B cell (primary cell): Measurements from ENCODE around the gene CAMK1D. TPM values are rescaled to one million over a fixed set of nuclear protein-coding genes. Genes with fewer than 3 reads are reported as not detected.

ENCODE experiments used
- ATAC-seq: fragments of 200-7000 bp; cut with Tn5 transposase; one replicate; pipeline ENCODE4 v1.10.0; 2021; ENCODE audit warnings: low read depth, mild to moderate bottlenecking, moderate number of reproducible peaks, moderate library complexity
- CTCF ChIA-PET: fragments of 350-600 bp; sonication (Branson Sonifier 250); formaldehyde crosslinking; loops from one replicate; lab custom pipeline; 2021; ENCODE audit warnings: antibody characterized with exemption, inconsistent platforms; lab: Charles Lee
- POLR2A ChIA-PET: fragments of 350-600 bp; sonication (Branson Sonifier 250); formaldehyde crosslinking; loops from one replicate; lab custom pipeline; 2021; ENCODE audit warnings: antibody characterized with exemption; lab: Charles Lee
- DNase-seq: peaks from one replicate; pipeline ENCODE4 v3.0.0; 2013
- H2AFZ ChIP-seq: 2 replicates; pipeline ENCODE4 v1.6.1; 2012; ENCODE audit warnings: mild to moderate bottlenecking, low read depth, low read length; ENCODE audit not compliant: insufficient read depth, poor library complexity, severe bottlenecking
- H3K27ac ChIP-seq, 2 donors: 1 replicate in 1 of 2; 2 replicates in 1 of 2; pipeline ENCODE4 v1.5.1; 2012 to 2013; ENCODE audit warnings: low read length in 2 of 2, mild to moderate bottlenecking in 2 of 2, moderate library complexity in 1 of 2
- H3K27me3 ChIP-seq, 4 experiments: fragments of 200-600 bp in 1 of 4; sonication (generic) in 1 of 4; replicated peaks in 1 of 4; 1 replicate in 2 of 4; 2 replicates in 2 of 4; pipeline versions ENCODE4 v1.6.1 to v1.7.0; 2013 to 2016; ENCODE audit warnings: low read length in 3 of 4, mild to moderate bottlenecking in 2 of 4, mixed read lengths in 1 of 4, moderate library complexity in 1 of 4; ENCODE audit not compliant: insufficient read depth in 4 of 4, control insufficient read depth in 3 of 4; ENCODE audit errors: control extremely low read depth in 1 of 4
- H3K36me3 ChIP-seq, 2 experiments: replicated peaks in 1 of 2; 1 replicate in 1 of 2; 2 replicates in 1 of 2; pipeline versions ENCODE4 v1.6.1 to v1.7.1; 2013; ENCODE audit warnings: low read length in 1 of 2; ENCODE audit not compliant: insufficient read depth in 2 of 2, control insufficient read depth in 1 of 2; ENCODE audit errors: control extremely low read depth in 1 of 2, extremely low read depth in 1 of 2
- H3K4me1 ChIP-seq, 2 donors: fragments of 200-600 bp in 1 of 2; sonication (generic) in 1 of 2; 1 replicate in 1 of 2; 2 replicates in 1 of 2; pipeline versions ENCODE4 v1.5.1 to v1.6.1; 2013 to 2017; ENCODE audit warnings: low read length in 2 of 2; ENCODE audit not compliant: control insufficient read depth in 2 of 2, insufficient read depth in 2 of 2
- H3K4me2 ChIP-seq: replicated peaks from 2 replicates; pipeline ENCODE3; 2012; ENCODE audit warnings: mild to moderate bottlenecking, low read depth, low read length; ENCODE audit not compliant: poor library complexity, severe bottlenecking
- H3K4me3 ChIP-seq, 5 experiments: fragments of 200-600 bp in 1 of 5; sonication (generic) in 1 of 5; 1 replicate in 3 of 5; 2 replicates in 2 of 5; pipeline versions ENCODE4 v1.5.1 to v1.7.0; 2011 to 2016; ENCODE audit warnings: low read length in 4 of 5, mild to moderate bottlenecking in 4 of 5, low read depth in 2 of 5, control low read depth in 1 of 5, moderate library complexity in 1 of 5; ENCODE audit not compliant: insufficient read depth in 1 of 5; ENCODE audit errors: control extremely low read depth in 1 of 5, extremely low read depth in 1 of 5
- H3K79me2 ChIP-seq: fragments of 200-600 bp; sonication (generic); one replicate; pipeline ENCODE4 v1.6.0; 2016; ENCODE audit warnings: low read length; ENCODE audit not compliant: control insufficient read depth, insufficient read depth
- H3K9ac ChIP-seq: fragments of 200-600 bp; sonication (generic); 2 replicates; pipeline ENCODE4 v1.6.1; 2017; ENCODE audit warnings: mild to moderate bottlenecking, low read length, moderate library complexity
- H3K9me3 ChIP-seq, 3 donors: one replicate each; pipeline versions ENCODE4 v1.6.1 to v1.7.1; 2013; ENCODE audit warnings: low read length in 2 of 3; ENCODE audit not compliant: control insufficient read depth in 2 of 3, insufficient read depth in 1 of 3; ENCODE audit errors: control extremely low read depth in 1 of 3
- H4K20me1 ChIP-seq: 2 replicates; pipeline ENCODE4 v1.6.0; 2012; ENCODE audit warnings: mild to moderate bottlenecking, low read length; ENCODE audit not compliant: insufficient read depth, control insufficient read depth, poor library complexity, severe bottlenecking
- H3K27ac Mint-ChIP-seq: one replicate; pipeline ENCODE4 v1.8.0; 2021; ENCODE audit warnings: mixed read lengths
- H3K27me3 Mint-ChIP-seq: one replicate; pipeline ENCODE4 v1.8.0; 2021; ENCODE audit warnings: mixed read lengths
- H3K4me1 Mint-ChIP-seq: one replicate; pipeline ENCODE4 v1.8.0; 2021; ENCODE audit warnings: mixed read lengths
- H3K4me3 Mint-ChIP-seq: one replicate; pipeline ENCODE4 v1.8.0; 2021; ENCODE audit warnings: mixed read lengths
- H3K9me3 Mint-ChIP-seq: one replicate; pipeline ENCODE4 v1.8.0; 2022; ENCODE audit warnings: mixed read lengths; ENCODE audit not compliant: insufficient read depth
- CTCF ChIP-seq: fragments of 200-600 bp; IDR thresholded peaks from one replicate; pipeline ENCODE4 v1.8.0; 2022; ENCODE audit warnings: antibody characterized with exemption, mild to moderate bottlenecking
- EZH2 ChIP-seq: IDR thresholded peaks from 2 replicates; pipeline ENCODE4 v1.6.1; 2012; ENCODE audit warnings: borderline replicate concordance, low read depth, mild to moderate bottlenecking, moderate library complexity, low read length; ENCODE audit not compliant: insufficient read depth, poor library complexity, severe bottlenecking
- WGBS: methylation state at CpG from one replicate; pipeline ENCODE4 v1.1.5; 2013; ENCODE audit warnings: missing lambda C conversion rate; ENCODE audit not compliant: insufficient coverage; 5-methylcytosine and 5-hydroxymethylcytosine counted together
- intact Hi-C: fragments of 100-400 bp; cut with micrococcal nuclease; formaldehyde crosslinking; loops from one replicate; pipeline ENCODE4 v1.10.0; 2022
- polyA plus RNA-seq: library from polyadenylated mRNA; depleted of rRNA; stranded (reverse); fragments of >200 nt; gene quantifications from 2 replicates; pipeline ENCODE4 v1.2.3, GENCODE V29; 2012
- total RNA-seq, 2 donors: library from RNA; stranded (reverse); fragments of 120-200 nt in 1 of 2; gene quantifications; 1 replicate in 1 of 2; 2 replicates in 1 of 2; pipeline versions ENCODE4 v1.2.3 to v1.2.4, GENCODE V29; 2013 to 2022

Gene CAMK1D
- total and polyA plus RNA-seq, 2 donors (not counting 1 experiment from before 2014, with no cell fraction given): 34.1 to 69.7 TPM

GRCh38 chr10:12787297-12787696 lies 437.9 kb downstream of the CAMK1D start:
- H3K4me3 Mint-ChIP-seq: no peak overlapping the region
- Histone ChIP-seq H3K79me2 (no peaks in the 10 kb centered on the region), H4K20me1 (peaks cover 5% of the 10 kb centered on the region), H3K4me2 (no peak overlapping the region), H3K9ac (no peak overlapping the region), H3K36me3 (peaks cover 0 to 52% of the 10 kb centered on the region in 2 experiments), H2AFZ (no peak overlapping the region), H3K27me3 (no peaks in the 10 kb centered on the region), H3K4me1 (no peaks in the 10 kb centered on the region), H3K4me3 (no peak overlapping the region), H3K27ac (no peak overlapping the region), H3K9me3 (no peaks in the 10 kb centered on the region)
- H3K9me3 Mint-ChIP-seq: no peaks in the 10 kb centered on the region
- H3K27me3 Mint-ChIP-seq: no peaks in the 10 kb centered on the region
- DNase-seq (no peak), ATAC-seq (no peak)
- ChIA-PET CTCF (no interaction called here), POLR2A (no interaction called here)
- no peak for TF ChIP-seq CTCF
- no peak for TF ChIP-seq EZH2
- no peak overlapping the region for H3K27ac Mint-ChIP-seq
- 97% methylated on average over 8 of the region's 12 CpGs for WGBS
- intact Hi-C loops: no loop called here
- H3K4me1 Mint-ChIP-seq: peaks cover 3% of the 10 kb centered on the region

- Histone ChIP-seq H4K20me1 (peaks cover 5% of the 10 kb centered on the region), H3K4me3 (no peak overlapping the region), H3K4me1 (no peaks in the 10 kb centered on the region), H3K9me3 (no peaks in the 10 kb centered on the region), H2AFZ (no peak overlapping the region), H3K36me3 (peaks cover 0 to 59% of the 10 kb centered on the region in 2 experiments), H3K9ac (no peak overlapping the region), H3K27ac (no peak overlapping the region), H3K4me2 (no peak overlapping the region), H3K79me2 (no peaks in the 10 kb centered on the region), H3K27me3 (no peaks in the 10 kb centered on the region)
- no peak overlapping the region for H3K4me3 Mint-ChIP-seq
- DNase-seq (no peak), ATAC-seq (no peak)
- TF ChIP-seq CTCF (no peak), EZH2 (no peak)
- no peaks in the 10 kb centered on the region for H3K27me3 Mint-ChIP-seq
- WGBS: 95% methylated on average over 10 of the region's 10 CpGs
- H3K27ac Mint-ChIP-seq: no peak overlapping the region
- POLR2A ChIA-PET: no interaction called here
- no peaks in the 10 kb centered on the region for H3K4me1 Mint-ChIP-seq
- CTCF ChIA-PET: no interaction called here
- H3K9me3 Mint-ChIP-seq: no peaks in the 10 kb centered on the region
- intact Hi-C loops: no loop called here
Observed at GRCh38 chr10:12788277-12788676, 438.9 kb downstream of the CAMK1D start.
